GM10266 (cell line): Measurements from ENCODE around the gene POLR2C.

Source experiments
- DNase-seq: peaks from one replicate; pipeline ENCODE4 v3.0.0; 2012; ENCODE audit errors: extremely low spot score
- CTCF ChIP-seq: IDR thresholded peaks from 2 replicates; pipeline ENCODE4 v1.5.1; 2012; ENCODE audit warnings: mild to moderate bottlenecking, low read depth; ENCODE audit not compliant: control insufficient read depth, insufficient read depth; ENCODE audit errors: missing control alignments

Gene POLR2C

GRCh38 chr16:57480754-57481230 is 18.3 kb downstream of the POLR2C start:
- TF ChIP-seq CTCF, result no peak
- DNase-seq, result no peak

- no peak for DNase-seq
- no peak for TF ChIP-seq CTCF
Observed at GRCh38 chr16:57481421-57481820, 18.9 kb downstream of the POLR2C start.

- DNase-seq, result no peak
- no peak for TF ChIP-seq CTCF
Observed at GRCh38 chr16:57482845-57483545, 20.5 kb downstream of the POLR2C start.

- DNase-seq, result no peak
- no peak for TF ChIP-seq CTCF
Observed at GRCh38 chr16:57483725-57484514, 21.4 kb downstream of the POLR2C start.

- no peak for TF ChIP-seq CTCF
- no peak for DNase-seq
Observed at GRCh38 chr16:57484515-57485005, 22.1 kb downstream of the POLR2C start.

- no peak for DNase-seq
- no peak for TF ChIP-seq CTCF
Observed at GRCh38 chr16:57485091-57485915, 22.8 kb downstream of the POLR2C start.
